Activated CD8-positive, alpha-beta memory T cell treated with anti-CD3 and anti-CD28 coated beads, Interleukin-2, amount 50 U/mL, for 1 hour (primary cell): Measurements from ENCODE around the gene HBB.

ENCODE experiments used
- DNase-seq: peaks from one replicate; pipeline ENCODE4 v3.0.0-alpha.2; 2020; ENCODE audit errors: extremely low read depth

HBB gene

DNA sequence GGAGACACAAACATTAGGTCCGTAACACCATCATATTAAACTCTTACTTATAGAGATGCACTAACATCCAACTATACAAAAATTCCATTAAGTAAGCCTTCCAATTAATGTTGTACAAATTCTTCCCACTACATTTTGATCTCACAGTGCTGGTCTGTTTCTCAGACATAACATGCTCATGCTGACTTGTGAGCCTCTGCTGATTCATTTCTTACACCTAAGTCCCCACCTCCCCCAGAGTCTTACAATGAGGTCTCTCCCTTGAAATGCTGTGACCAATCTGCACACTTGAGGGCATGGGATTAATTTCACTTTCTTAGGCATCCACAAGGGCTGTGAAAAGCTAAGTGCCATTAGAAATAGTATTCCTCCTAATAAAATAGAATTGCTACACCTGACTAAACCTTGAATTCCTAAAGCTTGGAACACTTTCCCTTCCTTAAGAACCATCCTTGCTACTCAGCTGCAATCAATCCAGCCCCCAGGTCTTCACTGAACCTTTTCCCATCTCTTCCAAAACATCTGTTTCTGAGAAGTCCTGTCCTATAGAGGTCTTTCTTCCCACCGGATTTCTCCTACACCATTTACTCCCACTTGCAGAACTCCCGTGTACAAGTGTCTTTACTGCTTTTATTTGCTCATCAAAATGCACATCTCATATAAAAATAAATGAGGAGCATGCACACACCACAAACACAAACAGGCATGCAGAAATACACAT lies 20.8 kb upstream of the HBB start:
- no peak for DNase-seq

DNA sequence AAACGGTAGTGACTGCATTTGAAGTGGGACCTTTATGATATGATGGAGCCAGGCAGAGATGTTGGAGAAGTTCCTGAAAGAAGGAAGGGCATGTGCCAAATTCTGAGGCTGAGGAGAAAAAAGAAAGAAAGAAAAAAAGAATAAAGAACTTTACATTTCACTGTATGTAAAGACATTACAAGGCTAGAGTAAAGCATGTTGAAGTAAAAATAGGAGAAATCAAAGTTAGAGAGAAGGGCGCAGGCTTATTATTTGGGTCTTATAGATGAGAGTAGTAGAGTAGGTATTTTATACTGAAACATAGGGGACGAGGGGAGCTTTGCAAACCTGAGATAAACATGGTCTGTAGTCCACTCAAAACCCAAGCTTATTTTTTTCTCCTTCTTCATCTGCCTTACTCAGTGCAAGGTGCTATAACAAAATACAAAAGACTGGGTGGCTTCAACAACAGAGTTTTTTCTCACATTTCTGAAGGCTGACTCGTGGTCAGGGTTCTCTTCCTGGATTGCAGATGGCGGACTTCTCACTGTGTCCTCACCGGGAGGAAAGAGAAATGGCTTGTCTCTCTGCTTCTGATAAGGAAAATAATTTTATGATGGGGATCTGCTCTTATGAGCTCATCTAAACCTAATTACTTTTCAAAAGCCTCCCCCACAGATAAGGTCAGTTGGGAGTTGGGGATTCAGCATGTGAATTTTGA lies 20.1 kb upstream of the HBB start:
- no peak for DNase-seq

DNA sequence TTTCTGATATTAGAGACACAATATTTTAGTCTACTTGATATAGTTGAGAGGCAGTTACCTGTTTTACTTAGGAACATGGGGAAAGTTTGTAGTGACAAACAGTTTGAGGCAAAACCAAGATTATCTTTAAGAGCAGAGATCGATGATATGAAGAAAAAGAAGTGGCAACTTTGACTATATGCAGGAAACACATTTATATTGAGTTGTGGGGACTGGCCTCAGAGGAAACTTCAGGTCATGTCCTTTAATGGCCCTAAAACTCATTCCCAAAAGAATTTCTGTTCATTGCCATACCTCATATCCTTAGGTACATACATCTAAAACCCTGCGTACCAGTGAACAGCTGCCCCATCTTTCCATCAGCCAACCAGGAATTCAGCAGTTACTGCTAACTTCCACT lies 18.3 kb upstream of the HBB start:
- DNase-seq, result no peak

DNA sequence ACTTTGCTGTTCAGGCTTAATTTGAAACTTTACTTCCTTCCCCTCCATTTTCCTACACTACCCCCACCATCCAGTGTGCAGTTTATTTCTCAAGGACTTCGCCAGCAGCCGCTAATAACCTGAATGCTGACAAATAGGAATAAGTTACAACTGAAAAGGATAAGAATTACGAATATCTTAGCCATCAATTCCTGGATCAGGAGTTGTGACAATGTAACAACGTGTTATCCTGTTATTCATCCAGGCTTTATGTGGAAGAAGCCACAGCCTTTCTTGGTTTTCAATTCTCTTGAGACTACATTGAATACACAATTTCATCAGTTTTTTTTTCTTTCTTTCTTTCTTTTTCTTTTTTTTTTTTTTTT lies 16.9 kb upstream of the HBB start:
- no peak for DNase-seq

DNA sequence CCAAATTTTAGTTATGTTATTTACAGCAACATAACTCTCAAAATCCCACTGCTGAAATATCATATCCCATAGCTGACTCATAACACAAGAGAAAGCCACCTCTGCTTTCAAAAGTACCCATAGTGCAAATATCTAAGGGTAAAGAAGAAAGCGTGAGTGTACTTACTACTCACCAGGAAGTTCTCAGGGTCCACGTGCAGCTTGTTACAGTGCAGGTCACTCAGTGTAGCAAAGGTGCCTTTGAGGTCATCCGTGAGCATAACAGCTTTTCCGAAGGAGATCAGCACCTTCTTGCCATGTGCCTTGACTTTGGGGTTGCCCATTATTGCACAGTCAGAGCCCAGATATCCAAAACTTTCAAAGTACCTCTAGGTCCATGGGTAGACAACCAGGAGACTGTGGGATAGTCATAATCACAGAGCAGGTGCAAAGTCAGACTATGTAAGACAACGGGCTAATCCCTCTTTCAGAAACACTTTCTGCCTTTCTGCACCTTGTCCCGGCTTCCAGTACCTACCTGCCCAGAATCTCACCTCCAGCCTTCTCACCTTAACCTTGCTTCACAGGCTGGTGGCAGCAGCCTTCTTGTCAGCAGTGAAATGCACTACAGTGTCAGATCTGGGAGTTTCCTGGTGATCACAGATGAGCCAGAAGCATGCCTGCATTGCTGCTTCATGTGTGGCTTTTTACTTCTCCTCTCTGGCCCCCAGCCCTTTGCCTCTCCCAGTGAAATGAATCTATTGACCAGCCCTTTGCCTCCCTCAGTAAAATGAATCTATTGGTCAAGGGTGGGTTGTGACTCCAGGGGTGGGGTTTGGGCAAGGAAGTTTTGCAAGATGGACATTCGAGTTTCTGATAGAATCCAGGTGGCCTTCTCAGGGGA lies 16.3 kb upstream of the HBB start:
- no peak for DNase-seq

DNA sequence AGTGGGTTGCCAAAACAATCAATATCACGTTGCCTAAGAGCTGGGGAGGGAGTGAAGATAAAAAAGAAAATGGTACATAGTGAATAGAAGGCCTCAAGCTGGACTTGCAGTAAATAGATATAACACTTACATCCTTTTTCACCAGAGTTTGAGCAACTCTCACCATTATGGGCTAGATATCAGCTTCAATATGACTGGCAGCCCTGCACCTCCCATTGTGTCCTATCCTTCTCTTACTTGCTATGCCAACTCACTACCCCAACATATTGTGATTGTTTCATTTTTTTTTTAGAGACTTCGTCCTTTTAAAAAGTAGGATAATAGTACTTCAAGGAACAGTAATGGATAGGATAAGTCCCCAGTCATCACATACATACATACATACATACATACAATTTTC lies 15.3 kb upstream of the HBB start:
- DNase-seq, result no peak

DNA sequence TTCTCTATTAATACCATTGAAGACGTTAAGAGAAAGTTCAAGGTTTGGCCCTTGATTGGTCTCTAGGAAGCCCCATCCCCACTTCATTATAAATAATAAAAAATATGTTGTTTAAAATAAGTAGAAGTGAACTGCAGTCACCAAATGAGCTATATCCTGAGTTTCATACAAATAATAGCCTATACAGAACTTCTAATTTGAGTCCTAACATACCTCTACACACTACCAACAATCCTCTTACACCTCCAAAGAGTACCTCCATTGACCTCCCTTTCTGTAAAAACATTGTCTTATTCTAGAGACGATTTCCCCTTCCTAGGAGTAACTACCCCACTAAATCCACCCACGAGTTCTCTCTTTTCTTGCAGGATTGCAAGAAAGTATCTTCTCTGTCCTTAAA lies 14.6 kb upstream of the HBB start:
- no peak for DNase-seq

DNA sequence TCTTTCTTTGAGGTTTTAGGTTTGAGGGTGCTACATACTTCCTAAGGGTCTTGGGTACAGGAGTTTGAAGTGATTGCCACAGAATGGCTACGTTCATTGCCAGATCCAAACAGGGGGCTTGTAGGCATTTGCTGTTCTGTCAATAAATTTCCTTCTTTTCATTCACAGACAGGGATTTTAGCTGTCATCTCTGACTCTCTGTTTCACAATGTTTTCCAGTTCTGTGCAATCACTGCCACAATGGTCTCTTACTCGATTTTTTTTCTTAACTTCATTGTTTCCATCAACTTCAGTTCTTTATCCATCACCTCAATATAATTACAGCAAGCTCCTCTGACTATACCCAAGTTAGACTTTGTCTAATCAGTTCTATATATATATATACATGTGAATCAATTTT lies 13.6 kb upstream of the HBB start:
- no peak for DNase-seq

DNA sequence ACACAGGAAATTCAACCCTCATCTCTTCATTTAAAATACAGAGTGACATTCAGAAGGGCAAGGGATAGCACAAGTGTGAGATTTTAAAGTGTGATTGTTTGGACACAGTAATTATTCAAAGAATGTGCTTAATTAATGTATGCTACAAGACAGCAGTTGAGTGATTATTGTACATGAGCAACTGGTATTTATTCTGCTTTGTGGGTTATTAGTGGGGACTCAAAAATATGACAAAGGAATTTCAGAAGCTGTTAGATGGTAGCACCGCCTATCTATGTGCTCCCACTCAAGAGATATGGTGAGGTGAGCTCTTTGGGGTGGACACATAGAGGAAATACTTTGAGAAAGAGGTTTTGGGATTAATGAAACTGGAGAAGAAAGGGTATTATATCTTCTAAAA lies 13.2 kb upstream of the HBB start:
- no peak for DNase-seq

DNA sequence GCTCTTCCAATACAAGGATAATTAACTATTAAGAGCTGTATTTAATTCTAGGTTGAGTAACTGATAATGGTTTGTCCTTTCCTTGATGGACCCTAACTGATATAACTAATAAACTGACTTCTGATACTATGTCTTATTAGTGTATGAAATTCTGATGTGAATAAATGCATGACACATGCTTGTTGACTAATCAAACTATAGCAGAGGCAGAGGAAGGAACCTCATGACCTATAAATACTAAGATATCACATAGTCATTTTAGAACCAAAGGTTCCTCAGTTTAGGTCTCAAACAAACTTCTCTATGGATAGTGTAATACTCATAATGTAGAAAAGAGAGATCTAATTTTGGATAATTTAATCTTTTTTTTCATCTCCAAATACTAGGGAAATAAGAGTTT lies 12.2 kb upstream of the HBB start:
- DNase-seq, result no peak

DNA sequence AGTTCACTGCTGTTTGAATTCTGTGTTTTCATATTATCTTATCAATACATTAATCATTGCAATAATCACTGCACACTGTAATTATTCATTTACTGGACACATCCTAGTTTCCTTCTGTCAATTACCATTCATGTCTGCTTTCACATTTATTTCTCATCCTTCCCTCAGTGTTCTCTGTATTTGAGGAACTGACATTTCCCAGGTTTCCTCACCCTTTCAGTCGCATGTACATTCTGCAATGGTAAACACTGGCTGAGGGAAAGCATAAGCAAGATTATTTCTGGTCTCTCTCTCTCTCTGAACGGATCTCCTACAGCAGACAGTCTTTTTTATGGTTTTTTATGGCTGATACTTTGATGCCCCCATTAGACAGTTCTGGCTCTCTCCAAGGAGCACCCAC lies 11.6 kb upstream of the HBB start:
- DNase-seq, result no peak

DNA sequence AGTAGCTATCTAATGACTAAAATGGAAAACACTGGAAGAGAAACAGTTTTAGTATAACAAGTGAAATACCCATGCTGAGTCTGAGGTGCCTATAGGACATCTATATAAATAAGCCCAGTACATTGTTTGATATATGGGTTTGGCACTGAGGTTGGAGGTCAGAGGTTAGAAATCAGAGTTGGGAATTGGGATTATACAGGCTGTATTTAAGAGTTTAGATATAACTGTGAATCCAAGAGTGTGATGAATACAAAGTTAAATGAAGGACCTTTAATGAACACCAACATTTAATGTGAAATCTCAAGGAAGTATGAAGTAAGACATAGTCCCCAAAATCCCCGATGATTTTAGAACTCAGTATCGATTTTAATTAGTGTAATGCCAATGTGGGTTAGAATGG lies 10.5 kb upstream of the HBB start:
- no peak for DNase-seq

DNA sequence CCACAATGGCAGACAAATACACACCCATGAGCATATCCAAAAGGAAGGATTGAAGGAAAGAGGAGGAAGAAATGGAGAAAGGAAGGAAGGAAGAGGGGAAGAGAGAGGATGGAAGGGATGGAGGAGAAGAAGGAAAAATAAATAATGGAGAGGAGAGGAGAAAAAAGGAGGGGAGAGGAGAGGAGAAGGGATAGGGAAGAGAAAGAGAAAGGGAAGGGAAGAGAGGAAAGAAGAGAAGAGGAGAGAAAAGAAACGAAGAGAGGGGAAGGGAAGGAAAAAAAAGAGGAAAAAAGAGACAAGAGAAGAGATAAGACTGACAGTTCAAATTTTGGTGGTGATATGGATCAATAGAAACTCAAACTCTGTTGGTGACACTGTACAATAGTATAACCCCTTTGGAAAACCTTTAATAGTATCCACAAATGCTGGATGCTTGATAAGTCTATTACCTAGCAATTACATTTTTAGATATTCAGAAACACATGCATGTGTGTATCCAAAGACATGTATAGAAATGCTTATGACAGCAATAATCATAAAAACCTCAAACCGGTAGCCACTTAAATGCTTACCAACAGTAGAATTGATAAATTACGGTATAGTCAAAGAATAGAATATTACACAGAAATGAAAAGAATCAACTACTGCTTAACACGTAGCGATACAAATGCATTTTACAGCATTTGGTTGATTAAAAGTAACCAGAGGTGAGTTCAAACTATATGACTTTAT lies 8.7 kb upstream of the HBB start:
- no peak for DNase-seq

DNA sequence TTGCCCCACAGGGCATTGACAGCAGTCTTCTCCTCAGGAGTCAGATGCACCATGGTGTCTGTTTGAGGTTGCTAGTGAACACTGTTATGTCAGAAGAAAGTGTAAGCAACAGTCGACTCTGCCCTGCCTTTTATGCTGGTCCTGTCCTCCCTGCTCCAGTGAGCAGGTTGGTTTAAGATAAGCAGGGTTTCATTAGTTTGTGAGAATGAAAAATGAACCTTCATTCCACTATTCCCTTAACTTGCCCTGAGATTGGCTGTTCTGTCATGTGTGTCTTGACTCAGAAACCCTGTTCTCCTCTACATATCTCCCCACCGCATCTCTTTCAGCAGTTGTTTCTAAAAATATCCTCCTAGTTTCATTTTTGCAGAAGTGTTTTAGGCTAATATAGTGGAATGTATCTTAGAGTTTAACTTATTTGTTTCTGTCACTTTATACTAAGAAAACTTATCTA lies 7.5 kb upstream of the HBB start, which contains the start of gene HBD:
Gene HBD (minus strand): TSS at position 103 of the 454 bp plus-strand sequence. CDS start 50 bp downstream, at position 53.
- DNase-seq, result no peak

DNA sequence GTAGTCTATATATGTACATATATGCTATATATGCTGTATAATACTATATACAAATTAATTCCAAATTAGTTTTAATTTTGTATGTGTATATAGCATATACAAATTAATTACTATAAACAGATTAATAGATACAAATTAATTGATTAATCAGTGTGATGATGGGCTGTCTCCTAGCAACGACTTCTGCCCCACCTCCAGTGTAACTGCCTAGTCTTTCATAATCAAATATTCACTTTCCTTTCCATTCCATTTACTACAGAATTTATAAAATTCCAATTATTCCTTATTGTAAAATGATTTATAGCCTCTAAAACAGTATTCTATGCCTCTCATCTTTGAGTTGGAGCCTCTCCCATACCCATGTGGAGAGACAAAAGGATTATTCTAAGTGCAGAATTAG lies 6.4 kb upstream of the HBB start:
- DNase-seq, result no peak

DNA sequence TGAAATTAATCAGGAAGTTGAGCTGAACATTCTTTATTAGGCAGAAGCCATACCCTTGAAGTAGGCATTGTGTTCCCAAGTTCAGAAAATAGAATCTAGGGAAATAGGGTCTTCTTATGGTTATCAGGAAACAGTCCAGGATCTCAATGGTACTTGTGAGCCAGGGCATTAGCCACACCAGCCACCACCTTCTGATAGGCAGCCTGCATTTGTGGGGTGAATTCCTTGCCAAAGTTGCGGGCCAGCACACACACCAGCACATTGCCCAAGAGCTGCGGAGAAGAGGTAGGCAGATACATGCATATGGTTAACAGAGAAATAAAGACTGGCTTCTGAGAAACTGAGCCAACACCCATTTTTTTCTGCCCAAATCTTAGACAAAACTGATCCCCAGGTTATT lies 6.0 kb upstream of the HBB start:
- no peak for DNase-seq

DNA sequence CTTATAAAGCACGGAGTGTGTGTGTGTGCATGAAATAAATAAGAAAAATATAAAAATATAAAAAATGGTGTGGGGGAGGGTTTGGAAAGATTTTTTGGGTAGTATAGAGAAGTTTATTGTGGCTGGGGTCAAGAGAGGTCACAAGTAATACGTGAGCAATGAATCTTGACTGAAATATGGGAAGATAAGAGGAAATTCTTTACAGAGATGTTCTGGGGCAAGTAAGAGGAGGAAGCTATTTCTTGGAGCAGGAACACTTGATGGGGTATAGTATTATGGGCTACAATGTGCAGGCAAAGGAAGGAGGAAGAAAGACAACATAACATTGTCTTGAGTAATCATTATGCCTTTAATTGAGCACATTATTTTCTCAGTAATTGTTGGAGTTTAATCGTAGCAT lies 5.3 kb upstream of the HBB start:
- no peak for DNase-seq

DNA sequence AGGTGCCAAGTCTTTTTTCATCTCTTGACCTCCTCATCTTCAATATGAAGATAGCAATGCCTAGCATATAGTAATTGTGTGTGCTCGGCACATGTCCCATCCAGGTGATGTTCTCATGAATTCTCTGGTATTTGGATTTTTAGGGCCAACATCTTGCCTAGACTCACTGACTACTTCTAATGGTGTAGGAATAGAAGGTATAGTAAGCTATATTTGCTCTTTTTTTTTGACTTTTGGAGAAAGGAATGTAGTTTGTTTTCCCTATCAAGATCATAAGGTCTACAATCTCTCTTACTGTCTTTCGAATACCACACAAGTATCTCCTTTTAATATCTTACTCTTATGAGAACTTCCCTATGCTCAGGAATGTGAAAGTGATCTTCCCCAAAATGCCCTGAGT lies 4.2 kb upstream of the HBB start:
- DNase-seq, result no peak

DNA sequence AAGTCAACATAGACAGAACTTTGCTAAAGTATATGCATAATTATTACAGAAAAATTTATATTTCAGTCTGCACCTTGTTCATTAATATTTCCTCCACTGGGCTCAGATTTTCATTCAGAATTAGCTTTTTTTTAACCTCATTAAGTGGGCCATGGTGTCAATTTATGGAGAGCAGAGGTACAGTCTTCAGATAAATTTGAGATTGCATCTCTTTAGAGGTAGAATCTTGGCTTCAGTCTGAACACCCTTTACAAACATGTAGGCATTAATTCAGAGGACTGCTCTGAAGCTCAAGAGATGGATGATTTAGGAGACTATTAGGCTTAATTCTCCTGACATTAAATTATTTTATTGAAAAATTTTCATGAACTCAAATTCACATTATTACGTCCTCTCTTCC lies 3.4 kb upstream of the HBB start:
- DNase-seq, result no peak

DNA sequence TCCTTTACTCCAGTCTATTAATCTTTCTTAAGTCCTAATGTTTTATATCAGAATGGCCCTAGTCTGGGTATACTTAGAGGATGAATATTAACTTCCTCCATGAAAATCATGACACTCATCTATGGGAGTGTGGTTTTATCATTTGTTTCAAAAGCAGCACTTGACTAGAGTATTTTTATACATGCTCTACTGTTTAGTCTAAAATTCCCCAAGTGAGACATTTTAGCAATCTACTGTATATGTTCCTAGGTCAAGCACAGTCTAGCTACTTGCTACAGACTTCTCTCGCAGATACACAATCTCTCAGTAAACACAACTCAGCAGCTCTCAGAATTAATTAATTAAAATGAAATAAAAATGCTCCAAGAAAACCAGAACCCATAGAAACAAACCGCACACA lies 2.9 kb upstream of the HBB start:
- no peak for DNase-seq

DNA sequence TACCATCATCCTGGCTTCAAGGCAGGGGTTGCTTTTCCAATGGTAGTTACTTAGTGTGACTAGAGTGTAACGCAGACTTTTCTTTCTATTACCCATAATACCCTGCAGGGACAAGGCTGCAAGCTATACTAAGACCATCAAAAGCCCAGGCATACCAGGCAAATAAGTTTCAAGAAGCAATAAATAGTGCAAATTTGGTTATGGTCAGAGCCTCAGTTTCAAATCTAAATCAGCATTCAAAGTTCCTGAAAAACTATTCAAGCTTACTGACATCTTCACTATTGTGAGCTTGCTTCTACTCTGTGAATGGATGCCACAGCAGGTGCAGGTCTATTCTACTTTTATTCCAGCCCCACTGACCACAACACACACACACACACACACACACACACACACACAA lies 2.5 kb upstream of the HBB start:
- DNase-seq, result no peak

DNA sequence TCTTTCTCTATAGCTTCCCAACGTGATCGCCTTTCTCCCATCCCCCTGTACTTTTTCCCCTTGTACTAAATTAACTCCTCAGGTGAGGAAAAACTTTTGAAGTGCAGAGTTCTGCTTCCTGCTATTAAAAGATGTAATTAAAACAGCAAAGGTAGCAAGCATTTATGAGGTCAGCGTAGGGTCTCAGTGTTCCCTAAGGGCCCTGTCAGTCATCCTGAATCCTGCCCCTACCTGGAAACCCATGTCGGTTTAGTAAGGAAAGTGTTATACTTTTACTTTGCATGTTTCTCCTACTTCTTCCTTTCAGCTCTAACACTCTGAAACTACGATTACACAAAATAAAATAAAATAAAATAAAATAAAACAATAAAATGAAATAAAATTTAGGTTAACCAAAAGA lies 1.3 kb upstream of the HBB start:
- DNase-seq, result no peak
